Smooth muscle cell (in vitro differentiated cells): Measurements from ENCODE around the gene ELN. TPM values are rescaled to one million over a fixed set of nuclear protein-coding genes. Genes with fewer than 3 reads are reported as not detected.

Experiments
- DNase-seq: peaks from one replicate; lab custom pipeline; 2025; ENCODE audit not compliant: unreplicated experiment; lab: John Stamatoyannopoulos, UW
- H2AFZ ChIP-seq: fragments of 200-600 bp; sonication (generic); 2 replicates; pipeline ENCODE4 v1.6.0; 2016; ENCODE audit warnings: antibody characterized with exemption, low read depth, mild to moderate bottlenecking
- H3F3A ChIP-seq: fragments of 200-600 bp; sonication (generic); 2 replicates; pipeline ENCODE4 v1.6.0; 2017; ENCODE audit warnings: antibody characterized with exemption, low read depth
- H3K27ac ChIP-seq: fragments of 200-600 bp; sonication (generic); 2 replicates; pipeline ENCODE4 v1.5.1; 2016; ENCODE audit warnings: low read depth, mild to moderate bottlenecking
- H3K27me3 ChIP-seq: fragments of 200-600 bp; sonication (generic); 2 replicates; pipeline ENCODE4 v1.6.1; 2016; ENCODE audit warnings: low read depth, mild to moderate bottlenecking
- H3K36me3 ChIP-seq: fragments of 200-600 bp; sonication (generic); 2 replicates; pipeline ENCODE4 v1.5.1; 2016; ENCODE audit warnings: low read depth
- H3K4me1 ChIP-seq: fragments of 200-600 bp; sonication (generic); 2 replicates; pipeline ENCODE4 v1.5.1; 2016; ENCODE audit warnings: low read depth
- H3K4me2 ChIP-seq: fragments of 200-600 bp; sonication (generic); 2 replicates; pipeline ENCODE4 v1.6.0; 2016; ENCODE audit warnings: mild to moderate bottlenecking
- H3K4me3 ChIP-seq: fragments of 200-600 bp; sonication (generic); 2 replicates; pipeline ENCODE4 v1.5.1; 2016; ENCODE audit warnings: mild to moderate bottlenecking
- H3K79me2 ChIP-seq: fragments of 200-600 bp; sonication (generic); 2 replicates; pipeline ENCODE4 v1.6.0; 2016; ENCODE audit warnings: low read depth, mild to moderate bottlenecking
- H3K9ac ChIP-seq: fragments of 200-600 bp; sonication (generic); 2 replicates; pipeline ENCODE4 v1.6.0; 2016; ENCODE audit warnings: low read depth
- H3K9me3 ChIP-seq: fragments of 200-600 bp; sonication (generic); replicated peaks from 2 replicates; pipeline ENCODE4 v1.5.1; 2016; ENCODE audit warnings: low read depth
- H4K20me1 ChIP-seq: fragments of 200-600 bp; sonication (generic); 2 replicates; pipeline ENCODE4 v1.6.0; 2016; ENCODE audit warnings: low read depth
- CTCF ChIP-seq: fragments of 200-600 bp; sonication (generic); IDR thresholded peaks from 2 replicates; pipeline ENCODE4 v1.5.1; 2017; ENCODE audit warnings: borderline replicate concordance, mild to moderate bottlenecking, antibody characterized with exemption; ENCODE audit not compliant: insufficient read depth, poor library complexity, severe bottlenecking
- WGBS: methylation state at CpG from one replicate; pipeline ENCODE4 v1.1.7; 2016; ENCODE audit warnings: low lambda C conversion rate; 5-methylcytosine and 5-hydroxymethylcytosine counted together
- polyA plus RNA-seq: library from polyadenylated mRNA; unstranded; fragments of >200 nt; fragmentation: Nextera tagmentation; extraction: Ambion mirVana; gene quantifications from 2 replicates; pipeline ENCODE4 v1.2.1, GENCODE V29; 2016
- total RNA-seq: library from RNA; depleted of rRNA; stranded (reverse); fragments of >200 nt; gene quantifications from 2 replicates; pipeline ENCODE4 v1.2.3, GENCODE V29; 2014

The ELN gene
- total and polyA plus RNA-seq, 2 experiments from 2014 or later = 0.13 TPM; not detected in 1

GRCh38 chr7:74092321-74092963 is 64.5 kb downstream of the ELN start:
- 75% methylated on average over 13 of the region's 13 CpGs for WGBS
- peaks cover 32% of the 10 kb centered on the region for H3K4me1 ChIP-seq
- no peak overlapping the region for H3K4me3 ChIP-seq
- no peak overlapping the region for H3K4me2 ChIP-seq
- peaks cover 22% of the 10 kb centered on the region for H3K79me2 ChIP-seq
- H3K36me3 ChIP-seq = no peaks in the 10 kb centered on the region
- H4K20me1 ChIP-seq = no peaks in the 10 kb centered on the region
- no peaks in the 10 kb centered on the region for H3K27me3 ChIP-seq
- H3K27ac ChIP-seq = peak overlapping the region; percentile 93
- DNase-seq = no peak
- H3F3A ChIP-seq = peaks cover 29% of the 10 kb centered on the region
- no peak overlapping the region for H3K9ac ChIP-seq
- no peak overlapping the region for H2AFZ ChIP-seq
- no peak for TF ChIP-seq CTCF
- H3K9me3 ChIP-seq = no peaks in the 10 kb centered on the region

GRCh38 chr7:74092964-74093471 is 65.0 kb downstream of the ELN start:
- Histone ChIP-seq H3K27ac (peak overlapping the region; percentile 93), H4K20me1 (no peaks in the 10 kb centered on the region), H3K9me3 (no peaks in the 10 kb centered on the region), H3K4me1 (peaks cover 32% of the 10 kb centered on the region), H3K4me3 (no peak overlapping the region), H3K4me2 (peak overlapping the region; percentile 66), H3F3A (peaks cover 32% of the 10 kb centered on the region), H3K79me2 (peaks cover 18% of the 10 kb centered on the region), H3K36me3 (no peaks in the 10 kb centered on the region), H3K27me3 (no peaks in the 10 kb centered on the region), H3K9ac (peak overlapping the region; percentile 91), H2AFZ (no peak overlapping the region)
- TF ChIP-seq CTCF = no peak
- DNase-seq = no peak
- 58% methylated on average over 12 of the region's 12 CpGs for WGBS

- H3K4me1 ChIP-seq = peaks cover 32% of the 10 kb centered on the region
- H2AFZ ChIP-seq = no peak overlapping the region
- H3K36me3 ChIP-seq = no peaks in the 10 kb centered on the region
- WGBS = 46% methylated on average over 14 of the region's 15 CpGs
- peak overlapping the region; percentile 91 for H3K9ac ChIP-seq
- no peaks in the 10 kb centered on the region for H3K27me3 ChIP-seq
- peak overlapping the region; percentile 66 for H3K4me2 ChIP-seq
- no peaks in the 10 kb centered on the region for H4K20me1 ChIP-seq
- no peak for TF ChIP-seq CTCF
- DNase-seq = no peak
- H3F3A ChIP-seq = peaks cover 32% of the 10 kb centered on the region
- H3K79me2 ChIP-seq = peaks cover 18% of the 10 kb centered on the region
- H3K27ac ChIP-seq = peak overlapping the region; percentile 93
- H3K9me3 ChIP-seq = no peaks in the 10 kb centered on the region
- H3K4me3 ChIP-seq = no peak overlapping the region
Measured at GRCh38 chr7:74093671-74094223, 65.8 kb downstream of the ELN start.
